HG03066 (cell line): ENCODE data around the gene SLC30A3.
"Not testable (repeated sequence)": the region's sequence is repeated elsewhere in the genome, so short reads cannot be mapped to it uniquely, and the experiment has no call there.

ENCODE experiments used
- ATAC-seq: cut with Tn5 transposase; IDR thresholded peaks from one replicate; pipeline ENCODE4 v1.9.1; 2021; ENCODE audit warnings: low read depth; ENCODE audit not compliant: unreplicated experiment

Gene SLC30A3

GRCh38 chr2:27288610-27289009 is 25.8 kb upstream of the SLC30A3 start:
- ATAC-seq: no peak

GRCh38 chr2:27285481-27285880 is 22.6 kb upstream of the SLC30A3 start:
- no peak for ATAC-seq

GRCh38 chr2:27284996-27285395 is 22.1 kb upstream of the SLC30A3 start:
- ATAC-seq: no peak

- no peak for ATAC-seq
Measured at GRCh38 chr2:27282892-27283291, 20.0 kb upstream of the SLC30A3 start.

- no peak for ATAC-seq
Measured at GRCh38 chr2:27281855-27282559, 19.2 kb upstream of the SLC30A3 start, which contains the start of gene TRIM54. TSS of gene TRIM54 (plus strand) at chr2:27282429. CDS start at chr2:27282732, 303 bp downstream.

- ATAC-seq: no peak
Measured at GRCh38 chr2:27281442-27281841, 18.6 kb upstream of the SLC30A3 start.

GRCh38 chr2:27280826-27281225 is 18.0 kb upstream of the SLC30A3 start:
- ATAC-seq: no peak

GRCh38 chr2:27278010-27278409 is 15.2 kb upstream of the SLC30A3 start:
- no peak for ATAC-seq

GRCh38 chr2:27275211-27276150 is 12.6 kb upstream of the SLC30A3 start, which contains the start of gene DNAJC5G:
TSS of gene DNAJC5G (plus strand) at chr2:27275433. CDS start at chr2:27276729, 1,296 bp downstream.
- no peak for ATAC-seq

- ATAC-seq: not testable (repeated sequence)
Measured at GRCh38 chr2:27272537-27273522, 10.0 kb upstream of the SLC30A3 start.

GRCh38 chr2:27271631-27272340 is 8.9 kb upstream of the SLC30A3 start:
- no peak for ATAC-seq

- no peak for ATAC-seq
Measured at GRCh38 chr2:27270670-27271069, 7.8 kb upstream of the SLC30A3 start.

- ATAC-seq: no peak
Measured at GRCh38 chr2:27270131-27270530, 7.3 kb upstream of the SLC30A3 start.

GRCh38 chr2:27268296-27268695 is 5.4 kb upstream of the SLC30A3 start:
- not testable (repeated sequence) for ATAC-seq

- no peak for ATAC-seq
Measured at GRCh38 chr2:27265536-27265870, 2.7 kb upstream of the SLC30A3 start.

- ATAC-seq: no peak
Measured at GRCh38 chr2:27264753-27265535, 2.1 kb upstream of the SLC30A3 start.

- ATAC-seq: no peak
Measured at GRCh38 chr2:27264253-27264752, 1.5 kb upstream of the SLC30A3 start.

- no peak for ATAC-seq
Measured at GRCh38 chr2:27263287-27264252, 723 bp upstream of the SLC30A3 start.
